ENCODE measurements around the gene FUNDC2. TPM values are rescaled to one million over a fixed set of nuclear protein-coding genes. Genes with fewer than 3 reads are reported as not detected.

Gene FUNDC2
- polyA plus RNA-seq, 1 donor (not counting 4 experiments of a cell fraction or from before 2014, with no cell fraction given), result 98.1 TPM

DNA sequence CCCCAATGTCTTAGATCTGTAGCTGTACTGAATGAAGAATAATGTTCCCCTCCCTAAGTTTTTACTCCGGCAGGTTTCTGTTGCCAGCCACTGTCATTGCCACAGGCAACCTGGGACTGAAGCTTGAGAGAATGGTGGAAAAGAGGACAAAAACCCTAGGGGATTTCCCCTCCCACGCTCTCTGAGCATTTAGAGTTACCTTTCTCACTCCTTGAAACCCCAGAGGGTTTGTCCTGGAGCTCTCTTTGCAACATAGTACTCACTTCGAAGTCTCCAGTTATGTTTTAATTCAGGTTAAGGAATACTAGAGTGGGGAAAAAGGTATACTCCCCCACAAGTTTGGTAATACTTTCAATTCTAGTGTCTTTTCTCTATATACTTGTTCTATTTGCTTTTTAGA is 35.6 kb upstream of the FUNDC2 start:
- Histone ChIP-seq H4K20me1 (ENCODE audit: control insufficient read depth, extremely low read depth, insufficient read depth, low read length) (no peaks in the 10 kb centered on the region), H3K4me2 (ENCODE audit: control insufficient read depth, extremely low read depth, insufficient read depth, low read depth, low read length) (no peak overlapping the region), H3K27me3 (ENCODE audit: control insufficient read depth, extremely low read depth, insufficient read depth, low read length) (no peaks in the 10 kb centered on the region), H3K79me2 (ENCODE audit: control insufficient read depth, insufficient read depth, low read length) (no peaks in the 10 kb centered on the region), H3K9me3 (ENCODE audit: control insufficient read depth, low read depth, low read length) (no peaks in the 10 kb centered on the region), H3K27ac (ENCODE audit: control insufficient read depth, insufficient read depth, low read length) (no peak overlapping the region), H3K9ac (ENCODE audit: control insufficient read depth, extremely low read depth, insufficient read depth, low read length) (no peak overlapping the region), H3K9me1 (ENCODE audit: control insufficient read depth, extremely low read depth, insufficient read depth, low read length) (no peaks in the 10 kb centered on the region), H3K36me3 (ENCODE audit: control insufficient read depth in 2 of 2, extremely low read depth in 1 of 2, insufficient read depth in 2 of 2, low read length in 2 of 2) (no peaks in the 10 kb centered on the region), H2AFZ (ENCODE audit: control insufficient read depth, low read length) (no peak overlapping the region), H3K4me3 (ENCODE audit: control insufficient read depth in 2 of 3, extremely low read depth in 1 of 3, insufficient read depth in 2 of 3, low read depth in 1 of 3, low read length in 3 of 3) (no peak overlapping the region), H3K4me1 (ENCODE audit: control insufficient read depth, extremely low read depth, insufficient read depth, low read length) (no peaks in the 10 kb centered on the region)
- DNase-seq (ENCODE audit: low read depth, low spot score) (no peak), FAIRE-seq (no peak)
- no peak for TF ChIP-seq EZH2 (IDR thresholded peaks at IDR 0.05; ENCODE audit: low read length)
- TF ChIP-seq, protein P1, sequence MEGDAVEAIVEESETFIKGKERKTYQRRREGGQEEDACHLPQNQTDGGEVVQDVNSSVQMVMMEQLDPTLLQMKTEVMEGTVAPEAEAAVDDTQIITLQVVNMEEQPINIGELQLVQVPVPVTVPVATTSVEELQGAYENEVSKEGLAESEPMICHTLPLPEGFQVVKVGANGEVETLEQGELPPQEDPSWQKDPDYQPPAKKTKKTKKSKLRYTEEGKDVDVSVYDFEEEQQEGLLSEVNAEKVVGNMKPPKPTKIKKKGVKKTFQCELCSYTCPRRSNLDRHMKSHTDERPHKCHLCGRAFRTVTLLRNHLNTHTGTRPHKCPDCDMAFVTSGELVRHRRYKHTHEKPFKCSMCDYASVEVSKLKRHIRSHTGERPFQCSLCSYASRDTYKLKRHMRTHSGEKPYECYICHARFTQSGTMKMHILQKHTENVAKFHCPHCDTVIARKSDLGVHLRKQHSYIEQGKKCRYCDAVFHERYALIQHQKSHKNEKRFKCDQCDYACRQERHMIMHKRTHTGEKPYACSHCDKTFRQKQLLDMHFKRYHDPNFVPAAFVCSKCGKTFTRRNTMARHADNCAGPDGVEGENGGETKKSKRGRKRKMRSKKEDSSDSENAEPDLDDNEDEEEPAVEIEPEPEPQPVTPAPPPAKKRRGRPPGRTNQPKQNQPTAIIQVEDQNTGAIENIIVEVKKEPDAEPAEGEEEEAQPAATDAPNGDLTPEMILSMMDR (optimal IDR thresholded peaks at IDR 0.05 in 1 of 3, IDR thresholded peaks at IDR 0.05 in 1 of 3, conservative IDR thresholded peaks at IDR 0.05 in 1 of 3; ENCODE audit: extremely low read depth in 1 of 3, insufficient read depth in 2 of 3, low read length in 3 of 3), result no peak
- dilution Hi-C loops (cut with MboI; ENCODE audit: extremely low pct_ligation_motif_present, low sequenced_read_pairs), result no loop called here

DNA sequence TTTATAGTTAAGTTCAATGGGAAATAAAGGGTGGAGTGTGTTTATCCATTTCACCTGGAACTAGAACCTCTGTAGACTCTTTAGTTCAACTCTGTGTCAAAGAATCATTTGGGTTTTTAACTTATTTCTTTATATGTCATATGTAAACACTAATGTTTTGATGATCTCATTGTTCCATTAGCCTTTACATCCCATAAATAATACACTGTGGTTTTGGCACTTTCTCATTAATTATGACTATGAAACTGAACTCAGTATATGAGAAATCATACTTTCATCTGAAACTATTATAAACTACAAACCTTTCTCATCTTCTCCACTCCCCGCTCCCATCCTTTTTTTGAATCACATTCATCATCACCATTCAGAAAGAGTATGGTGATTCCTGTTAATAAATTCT is 35.2 kb upstream of the FUNDC2 start:
- Histone ChIP-seq H3K36me3 (ENCODE audit: control insufficient read depth in 2 of 2, extremely low read depth in 1 of 2, insufficient read depth in 2 of 2, low read length in 2 of 2) (no peaks in the 10 kb centered on the region), H3K27me3 (ENCODE audit: control insufficient read depth, extremely low read depth, insufficient read depth, low read length) (no peaks in the 10 kb centered on the region), H3K9me1 (ENCODE audit: control insufficient read depth, extremely low read depth, insufficient read depth, low read length) (no peaks in the 10 kb centered on the region), H4K20me1 (ENCODE audit: control insufficient read depth, extremely low read depth, insufficient read depth, low read length) (no peaks in the 10 kb centered on the region), H2AFZ (ENCODE audit: control insufficient read depth, low read length) (no peak overlapping the region), H3K4me1 (ENCODE audit: control insufficient read depth, extremely low read depth, insufficient read depth, low read length) (no peaks in the 10 kb centered on the region), H3K79me2 (ENCODE audit: control insufficient read depth, insufficient read depth, low read length) (no peaks in the 10 kb centered on the region), H3K27ac (ENCODE audit: control insufficient read depth, insufficient read depth, low read length) (no peak overlapping the region), H3K9me3 (ENCODE audit: control insufficient read depth, low read depth, low read length) (no peaks in the 10 kb centered on the region), H3K4me2 (ENCODE audit: control insufficient read depth, extremely low read depth, insufficient read depth, low read depth, low read length) (no peak overlapping the region), H3K9ac (ENCODE audit: control insufficient read depth, extremely low read depth, insufficient read depth, low read length) (no peak overlapping the region), H3K4me3 (ENCODE audit: control insufficient read depth in 2 of 3, extremely low read depth in 1 of 3, insufficient read depth in 2 of 3, low read depth in 1 of 3, low read length in 3 of 3) (no peak overlapping the region)
- DNase-seq (ENCODE audit: low read depth, low spot score), result no peak
- TF ChIP-seq, protein P1 (optimal IDR thresholded peaks at IDR 0.05 in 1 of 3, IDR thresholded peaks at IDR 0.05 in 1 of 3, conservative IDR thresholded peaks at IDR 0.05 in 1 of 3; ENCODE audit: extremely low read depth in 1 of 3, insufficient read depth in 2 of 3, low read length in 3 of 3), result no peak
- TF ChIP-seq EZH2 (IDR thresholded peaks at IDR 0.05; ENCODE audit: low read length), result no peak
- dilution Hi-C loops (cut with MboI; ENCODE audit: extremely low pct_ligation_motif_present, low sequenced_read_pairs), result no loop called here
- no peak for FAIRE-seq

Data from keratinocyte (primary cell).